ENCODE results near the gene DGCR2. TPM values are rescaled to one million over a fixed set of nuclear protein-coding genes. Genes with fewer than 3 reads are reported as not detected.
"Not testable (repeated sequence)": the region's sequence is repeated elsewhere in the genome, so short reads cannot be mapped to it uniquely, and the experiment has no call there.

The DGCR2 gene
- total and polyA plus RNA-seq, 4 experiments from 2014 or later, result 33.1 to 66.7 (median 56.6) TPM

GRCh38 chr22:19034031-19034723 is 88.0 kb downstream of the DGCR2 start:
- Mint-ChIP-seq H3K36me3 (peaks cover 7 to 17% of the 10 kb centered on the region in 2 donors), H3K4me3 (peak overlapping the region in 1 of 8 donors; percentile 36), H3K27ac (peak overlapping the region in 1 of 7 donors; percentile 41)
- H3K27me3 ChIP-seq (ENCODE audit: insufficient read depth, low read length); H3K4me1 ChIP-seq (ENCODE audit: insufficient read depth, low read length); H3K9me3 Mint-ChIP-seq; POLR2A ChIA-PET (ENCODE audit: partially characterized antibody); H3K4me1 Mint-ChIP-seq; CTCF ChIA-PET (ENCODE audit: partially characterized antibody); DNase-seq; H3K9me3 ChIP-seq (ENCODE audit: control insufficient read depth in 1 of 2, low read length in 2 of 2); intact Hi-C loops (cut with micrococcal nuclease); H3K27ac ChIP-seq (ENCODE audit: low read depth, low read length); H3K4me3 ChIP-seq (ENCODE audit: low read length in 2 of 2); H3K27me3 Mint-ChIP-seq: not testable (repeated sequence)
- H3K36me3 ChIP-seq (ENCODE audit: insufficient read depth, low read length), result peaks cover 13% of the 10 kb centered on the region

- intact Hi-C loops (cut with micrococcal nuclease); H3K27me3 ChIP-seq (ENCODE audit: insufficient read depth, low read length); POLR2A ChIA-PET (ENCODE audit: partially characterized antibody); H3K9me3 Mint-ChIP-seq; CTCF ChIA-PET (ENCODE audit: partially characterized antibody); H3K27me3 Mint-ChIP-seq; H3K4me3 ChIP-seq (ENCODE audit: low read length in 2 of 2); H3K4me1 ChIP-seq (ENCODE audit: insufficient read depth, low read length); DNase-seq; H3K4me3 Mint-ChIP-seq; H3K27ac ChIP-seq (ENCODE audit: low read depth, low read length); H3K9me3 ChIP-seq (ENCODE audit: control insufficient read depth in 1 of 2, low read length in 2 of 2): not testable (repeated sequence)
- Mint-ChIP-seq H3K36me3 (peaks cover 7 to 16% of the 10 kb centered on the region in 2 donors), H3K27ac (peak overlapping the region in 1 of 7 donors; percentile 48), H3K4me1 (peaks cover 0 to 10% (median 4%) of the 10 kb centered on the region in 4 donors)
- H3K36me3 ChIP-seq (ENCODE audit: insufficient read depth, low read length), result peaks cover 11% of the 10 kb centered on the region
Measured at GRCh38 chr22:19033568-19033905, 88.7 kb downstream of the DGCR2 start.

- Mint-ChIP-seq H3K27ac (peak overlapping the region in 1 of 7 donors; percentile 83), H3K36me3 (peaks cover 7 to 14% of the 10 kb centered on the region in 2 donors), H3K27me3 (peaks cover 5 to 11% of the 10 kb centered on the region in 2 donors), H3K4me1 (peaks cover 0 to 10% (median 4%) of the 10 kb centered on the region in 4 donors)
- H3K27ac ChIP-seq (ENCODE audit: low read depth, low read length); H3K36me3 ChIP-seq (ENCODE audit: insufficient read depth, low read length); POLR2A ChIA-PET (ENCODE audit: partially characterized antibody); CTCF ChIA-PET (ENCODE audit: partially characterized antibody); H3K9me3 ChIP-seq (ENCODE audit: control insufficient read depth in 1 of 2, low read length in 2 of 2); H3K4me1 ChIP-seq (ENCODE audit: insufficient read depth, low read length); H3K9me3 Mint-ChIP-seq; H3K27me3 ChIP-seq (ENCODE audit: insufficient read depth, low read length); intact Hi-C loops (cut with micrococcal nuclease); H3K4me3 Mint-ChIP-seq; H3K4me3 ChIP-seq (ENCODE audit: low read length in 2 of 2); DNase-seq: not testable (repeated sequence)
Measured at GRCh38 chr22:19032898-19033567, 89.2 kb downstream of the DGCR2 start.

GRCh38 chr22:19032156-19032785 is 89.9 kb downstream of the DGCR2 start:
- H3K27me3 ChIP-seq (ENCODE audit: insufficient read depth, low read length); DNase-seq; H3K9me3 Mint-ChIP-seq; H3K27ac ChIP-seq (ENCODE audit: low read depth, low read length); H3K4me3 Mint-ChIP-seq; H3K9me3 ChIP-seq (ENCODE audit: control insufficient read depth in 1 of 2, low read length in 2 of 2); H3K36me3 ChIP-seq (ENCODE audit: insufficient read depth, low read length); H3K27ac Mint-ChIP-seq; H3K4me1 Mint-ChIP-seq; intact Hi-C loops (cut with micrococcal nuclease); POLR2A ChIA-PET (ENCODE audit: partially characterized antibody); CTCF ChIA-PET (ENCODE audit: partially characterized antibody); H3K36me3 Mint-ChIP-seq; H3K4me3 ChIP-seq (ENCODE audit: low read length in 2 of 2); H3K4me1 ChIP-seq (ENCODE audit: insufficient read depth, low read length): not testable (repeated sequence)
- peaks cover 10 to 11% of the 10 kb centered on the region in 2 donors for H3K27me3 Mint-ChIP-seq

GRCh38 chr22:19030889-19031252 is 91.3 kb downstream of the DGCR2 start:
- intact Hi-C loops (cut with micrococcal nuclease); H3K9me3 ChIP-seq (ENCODE audit: control insufficient read depth in 1 of 2, low read length in 2 of 2); DNase-seq; POLR2A ChIA-PET (ENCODE audit: partially characterized antibody); H3K9me3 Mint-ChIP-seq; H3K36me3 ChIP-seq (ENCODE audit: insufficient read depth, low read length); CTCF ChIA-PET (ENCODE audit: partially characterized antibody); H3K27ac ChIP-seq (ENCODE audit: low read depth, low read length); H3K36me3 Mint-ChIP-seq; H3K27me3 ChIP-seq (ENCODE audit: insufficient read depth, low read length); H3K4me3 ChIP-seq (ENCODE audit: low read length in 2 of 2); H3K4me1 ChIP-seq (ENCODE audit: insufficient read depth, low read length): not testable (repeated sequence)
- peak overlapping the region in 1 of 7 donors; percentile 29 for H3K27ac Mint-ChIP-seq
- peaks cover 0 to 13% (median 5%) of the 10 kb centered on the region in 4 donors for H3K4me1 Mint-ChIP-seq
- H3K27me3 Mint-ChIP-seq, result peaks cover 15 to 16% of the 10 kb centered on the region in 2 donors
- H3K4me3 Mint-ChIP-seq, result peak overlapping the region in 1 of 8 donors; percentile 41

GRCh38 chr22:19030226-19030888 is 91.9 kb downstream of the DGCR2 start:
- intact Hi-C loops (cut with micrococcal nuclease), result not testable (repeated sequence)

More at GRCh38 chr22:19030226-19030888, 91.9 kb downstream of the DGCR2 start:
- H3K27me3 ChIP-seq (ENCODE audit: insufficient read depth, low read length); POLR2A ChIA-PET (ENCODE audit: partially characterized antibody); H3K4me3 ChIP-seq (ENCODE audit: low read length in 2 of 2); H3K27ac Mint-ChIP-seq; H3K9me3 ChIP-seq (ENCODE audit: control insufficient read depth in 1 of 2, low read length in 2 of 2); H3K27ac ChIP-seq (ENCODE audit: low read depth, low read length); H3K9me3 Mint-ChIP-seq; CTCF ChIA-PET (ENCODE audit: partially characterized antibody); DNase-seq; H3K36me3 ChIP-seq (ENCODE audit: insufficient read depth, low read length); H3K4me3 Mint-ChIP-seq; H3K36me3 Mint-ChIP-seq; H3K4me1 ChIP-seq (ENCODE audit: insufficient read depth, low read length): not testable (repeated sequence)
- Mint-ChIP-seq H3K27me3 (peaks cover 15 to 16% of the 10 kb centered on the region in 2 donors), H3K4me1 (peaks cover 0 to 13% (median 5%) of the 10 kb centered on the region in 4 donors)
